ENCODE results near the gene C2CD3.
"Not testable (repeated sequence)": the region's sequence is repeated elsewhere in the genome, so short reads cannot be mapped to it uniquely, and the experiment has no call there.

Gene C2CD3

DNA sequence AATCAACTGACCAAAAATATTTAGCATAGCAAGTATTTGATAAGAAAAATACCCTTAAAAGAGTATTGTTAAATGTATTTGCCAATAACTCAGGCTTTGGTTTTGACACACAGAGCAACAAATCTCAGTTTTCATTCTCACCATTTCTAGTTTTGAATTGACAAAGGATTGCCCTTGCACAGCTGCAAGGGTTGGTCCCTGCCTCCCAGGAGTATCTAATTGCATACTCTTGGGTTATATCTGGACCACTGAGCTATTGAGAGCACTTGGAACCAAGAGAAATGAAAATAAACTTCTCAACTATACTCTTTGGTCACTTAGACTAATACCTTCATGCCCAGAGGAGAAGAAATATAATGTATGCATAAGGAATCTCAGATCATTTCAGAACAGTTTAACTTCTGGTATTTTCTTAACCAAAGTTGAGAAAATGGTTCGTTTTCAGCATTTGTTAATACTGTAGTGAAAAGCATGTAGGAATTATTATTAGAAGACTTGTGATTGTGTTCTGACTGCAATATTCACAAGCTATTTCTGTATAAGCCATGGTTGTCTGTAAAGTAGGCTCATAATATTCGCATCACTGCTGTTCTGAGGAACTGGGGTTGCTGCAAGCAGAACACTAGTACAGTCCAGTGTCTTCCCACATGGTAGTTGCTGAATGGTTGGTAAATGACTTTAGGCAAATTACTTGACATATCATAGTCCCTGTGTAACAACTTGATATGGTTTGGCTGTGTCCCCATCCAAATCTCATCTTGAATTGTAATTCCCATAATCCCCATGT lies 7.9 kb downstream of the C2CD3 start:
- no peak for DNase-seq

DNA sequence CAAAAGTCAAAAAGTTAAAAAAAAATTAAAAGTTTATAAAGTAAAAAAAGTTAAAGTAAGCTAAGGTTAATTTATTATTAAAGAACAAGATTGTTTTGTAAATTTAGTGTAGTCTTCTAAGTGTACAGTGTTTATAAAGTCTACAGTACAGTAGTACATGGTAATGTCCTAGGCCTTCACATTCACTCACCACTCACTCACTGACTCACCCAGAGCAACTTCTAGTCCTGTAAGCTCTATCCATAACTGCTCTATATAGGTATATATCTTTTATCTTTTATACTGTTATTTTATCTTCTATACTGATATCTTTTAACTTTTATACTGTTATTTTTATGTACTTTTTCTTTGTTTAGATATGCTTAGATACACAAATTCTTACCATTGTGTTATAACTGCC lies 11.2 kb downstream of the C2CD3 start:
- DNase-seq, result no peak

DNA sequence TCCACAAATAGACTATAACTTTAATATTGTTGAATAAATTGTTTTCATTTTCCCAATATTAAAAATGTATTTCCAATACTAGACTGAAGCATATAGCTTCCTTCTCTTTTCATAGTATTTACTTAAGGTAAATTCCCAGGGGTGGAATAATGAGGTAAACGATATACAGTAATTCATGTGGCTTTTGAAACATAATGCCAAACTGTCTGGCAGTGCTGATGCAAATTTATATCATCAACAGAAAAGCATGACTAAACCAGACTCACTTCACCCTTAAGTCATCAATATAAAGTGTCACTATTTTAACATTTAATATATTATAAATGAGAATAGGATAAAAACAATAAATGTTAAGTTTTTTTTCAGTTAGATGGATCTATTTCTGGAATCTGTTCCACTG lies 13.6 kb downstream of the C2CD3 start:
- no peak for DNase-seq

DNA sequence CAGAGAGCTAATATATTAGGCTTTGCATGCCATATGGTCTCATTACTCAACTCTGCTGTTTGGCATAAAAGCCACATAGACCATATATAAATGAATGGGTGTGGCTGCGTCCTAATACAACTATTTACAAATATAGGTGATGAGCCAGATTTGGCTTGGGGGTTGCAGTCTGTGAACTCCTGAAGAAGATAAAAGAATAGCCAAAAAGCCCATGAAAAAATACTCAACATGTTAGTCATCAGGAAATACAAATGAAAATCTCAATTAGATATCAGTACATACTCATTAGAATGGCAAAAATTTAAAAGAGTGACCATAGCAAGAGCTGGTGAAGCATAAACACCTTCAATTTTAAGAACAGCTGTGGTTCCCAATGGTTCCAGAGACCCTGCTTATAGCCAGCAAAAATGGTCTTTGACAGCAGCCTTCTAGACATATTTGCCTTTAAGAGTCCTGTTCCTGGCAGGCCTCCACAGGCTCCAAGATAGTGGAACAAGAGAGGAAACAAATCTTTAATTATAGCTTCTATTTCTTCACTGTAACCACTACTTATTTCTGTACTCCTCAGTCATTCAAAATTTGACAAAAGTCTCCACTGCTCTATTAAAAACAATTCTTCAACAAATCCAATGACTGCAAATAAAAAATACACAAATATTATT lies 16.1 kb downstream of the C2CD3 start:
- no peak for DNase-seq

DNA sequence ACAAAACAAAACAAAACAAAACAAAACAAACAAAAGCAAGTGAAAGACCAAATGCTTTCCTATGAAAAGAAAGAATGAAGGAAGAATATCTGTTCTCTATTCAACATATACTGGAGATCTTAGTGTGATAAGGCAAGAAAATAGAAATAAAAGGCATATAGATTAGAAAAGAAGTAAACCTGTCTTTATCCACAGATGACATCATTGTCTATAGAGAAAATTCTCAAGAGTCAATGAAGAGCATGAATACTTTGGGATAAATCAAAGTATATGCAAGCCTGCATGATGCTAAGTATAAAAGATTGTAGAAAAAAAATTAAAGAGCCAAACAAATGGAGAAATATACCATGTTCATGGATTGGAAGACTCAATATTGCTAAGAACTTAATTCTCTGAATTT lies 17.6 kb downstream of the C2CD3 start:
- no peak for DNase-seq

DNA sequence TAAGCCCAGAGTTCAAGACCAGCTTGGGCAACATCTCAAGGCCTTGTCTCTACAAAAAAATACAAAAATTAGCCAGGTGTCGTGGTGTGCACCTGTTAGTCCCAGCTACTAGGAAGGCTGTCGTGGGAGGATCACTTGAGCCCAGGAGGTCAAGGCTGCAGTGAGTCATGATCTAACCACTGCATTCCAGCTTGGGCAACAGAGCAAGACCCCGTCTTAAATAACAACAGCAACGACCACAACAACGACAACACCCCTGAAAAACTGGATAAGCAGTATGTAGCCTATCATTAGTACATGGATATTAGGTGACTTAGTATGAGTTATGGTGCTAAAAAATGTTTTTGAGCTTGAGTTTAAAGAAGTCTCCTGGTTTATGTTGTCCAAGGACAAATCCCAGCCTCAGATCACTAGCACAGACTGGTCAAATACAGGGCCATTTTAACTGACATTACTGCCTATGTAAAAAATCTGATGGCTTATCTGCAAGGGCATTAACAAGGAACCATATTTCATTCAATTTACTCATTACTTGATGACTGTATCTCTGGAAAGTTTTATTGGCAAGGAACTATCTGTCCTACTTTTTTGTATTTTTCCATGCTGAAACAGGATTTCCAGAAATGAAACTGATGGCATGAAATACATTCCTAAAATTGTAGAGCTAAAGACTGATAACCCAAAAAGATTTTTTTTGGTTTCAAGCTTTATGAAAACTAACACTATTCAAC lies 23.4 kb downstream of the C2CD3 start:
- DNase-seq, result no peak

DNA sequence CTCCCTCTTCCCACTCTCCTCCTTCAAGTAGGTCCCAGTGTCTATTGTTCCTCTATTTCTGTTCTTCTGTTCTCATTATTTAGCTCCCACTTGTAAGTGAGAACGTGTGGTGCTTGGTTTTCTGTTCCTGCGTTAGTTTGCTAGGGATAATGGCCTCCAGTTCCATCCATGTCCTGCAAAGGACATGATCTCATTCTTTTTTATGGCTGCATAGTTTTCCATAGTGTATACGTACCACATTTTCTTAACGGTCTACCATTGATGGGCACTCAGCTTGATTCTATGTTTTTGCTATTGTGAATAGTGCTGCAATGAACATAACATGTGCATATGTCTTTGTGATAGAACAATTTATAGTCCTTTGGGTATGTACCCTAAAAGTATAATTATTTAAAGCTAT lies 26.2 kb downstream of the C2CD3 start:
- DNase-seq, result no peak

DNA sequence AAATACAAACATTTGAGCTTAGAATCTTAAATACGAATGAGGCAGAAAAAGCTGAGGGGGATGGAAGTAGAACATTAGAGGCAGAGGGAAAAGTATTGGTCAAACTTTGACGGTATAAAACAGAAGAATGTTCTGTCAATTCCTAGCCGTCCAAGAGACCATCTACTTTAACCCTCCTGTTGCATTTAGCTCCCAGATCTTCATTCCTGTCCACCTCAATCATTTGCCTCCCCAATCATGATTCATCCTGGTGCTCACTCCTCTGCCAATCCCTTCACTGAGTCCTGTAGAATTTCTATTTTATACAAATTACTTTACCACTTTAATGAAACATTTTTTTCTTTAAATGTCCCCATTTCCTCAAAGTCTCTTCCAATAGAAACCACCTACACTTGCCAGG lies 28.2 kb downstream of the C2CD3 start:
- DNase-seq, result no peak

DNA sequence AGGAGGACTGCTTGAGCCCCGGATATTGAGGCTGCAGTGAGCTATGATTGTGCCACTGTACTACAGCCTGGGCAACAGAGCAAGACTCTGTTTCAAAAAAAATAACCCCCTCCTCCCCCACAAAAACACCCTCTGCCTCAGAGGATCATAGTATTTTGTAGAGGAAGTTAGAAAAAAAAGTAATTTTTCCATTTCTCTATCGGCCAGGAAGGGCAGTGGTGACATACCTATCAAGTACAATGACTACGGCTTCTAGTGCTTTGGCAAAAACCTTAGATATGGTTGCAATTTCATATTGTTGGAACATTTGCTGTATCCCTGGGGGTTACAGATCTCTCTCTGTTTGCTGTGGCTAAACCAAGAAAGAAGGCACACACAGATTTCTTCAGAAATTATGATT lies 28.9 kb downstream of the C2CD3 start:
- DNase-seq, result no peak

DNA sequence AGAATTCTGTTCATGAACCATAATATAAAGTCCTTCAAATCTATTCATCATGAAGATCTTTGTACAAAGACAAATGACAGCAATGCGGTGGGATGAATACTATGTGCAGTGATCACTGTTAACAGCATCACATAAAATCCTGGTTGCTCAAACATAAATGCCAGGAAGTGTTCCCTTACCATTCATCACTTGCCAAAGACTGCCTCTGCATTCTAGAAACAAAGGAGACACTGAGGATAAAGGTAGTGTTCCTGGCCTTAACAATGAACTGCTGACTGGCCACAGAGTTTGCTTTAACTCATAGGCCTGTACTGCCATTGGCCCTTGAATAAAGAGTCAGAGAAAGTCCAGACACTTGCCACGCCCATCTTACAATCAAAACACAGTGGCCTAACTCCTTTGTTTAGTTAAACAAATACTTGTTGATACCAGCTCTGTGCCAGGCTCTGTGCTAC lies 29.5 kb downstream of the C2CD3 start:
- DNase-seq, result no peak

DNA sequence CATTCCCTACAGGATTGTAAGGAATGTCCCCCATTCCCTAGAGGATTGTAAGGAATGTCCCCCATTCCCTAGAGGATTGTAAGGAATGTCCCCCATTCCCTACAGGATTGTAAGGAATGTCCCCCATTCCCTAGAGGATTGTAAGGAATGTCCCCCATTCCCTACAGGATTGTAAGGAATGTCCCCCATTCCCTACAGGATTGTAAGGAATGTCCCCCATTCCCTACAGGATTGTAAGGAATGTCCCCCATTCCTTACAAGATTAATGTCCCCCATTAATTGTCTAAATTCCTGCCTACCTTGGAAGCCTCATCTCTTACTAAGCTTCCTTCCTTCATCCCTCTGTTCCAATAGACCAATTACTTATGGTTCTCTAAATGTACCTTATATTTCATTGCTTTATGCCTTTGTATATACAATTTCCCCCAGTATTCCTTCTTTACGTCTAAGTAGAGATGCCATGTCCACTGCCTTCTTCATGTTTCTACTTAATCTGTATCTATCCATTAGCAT lies 30.8 kb downstream of the C2CD3 start:
- DNase-seq, result not testable (repeated sequence)

DNA sequence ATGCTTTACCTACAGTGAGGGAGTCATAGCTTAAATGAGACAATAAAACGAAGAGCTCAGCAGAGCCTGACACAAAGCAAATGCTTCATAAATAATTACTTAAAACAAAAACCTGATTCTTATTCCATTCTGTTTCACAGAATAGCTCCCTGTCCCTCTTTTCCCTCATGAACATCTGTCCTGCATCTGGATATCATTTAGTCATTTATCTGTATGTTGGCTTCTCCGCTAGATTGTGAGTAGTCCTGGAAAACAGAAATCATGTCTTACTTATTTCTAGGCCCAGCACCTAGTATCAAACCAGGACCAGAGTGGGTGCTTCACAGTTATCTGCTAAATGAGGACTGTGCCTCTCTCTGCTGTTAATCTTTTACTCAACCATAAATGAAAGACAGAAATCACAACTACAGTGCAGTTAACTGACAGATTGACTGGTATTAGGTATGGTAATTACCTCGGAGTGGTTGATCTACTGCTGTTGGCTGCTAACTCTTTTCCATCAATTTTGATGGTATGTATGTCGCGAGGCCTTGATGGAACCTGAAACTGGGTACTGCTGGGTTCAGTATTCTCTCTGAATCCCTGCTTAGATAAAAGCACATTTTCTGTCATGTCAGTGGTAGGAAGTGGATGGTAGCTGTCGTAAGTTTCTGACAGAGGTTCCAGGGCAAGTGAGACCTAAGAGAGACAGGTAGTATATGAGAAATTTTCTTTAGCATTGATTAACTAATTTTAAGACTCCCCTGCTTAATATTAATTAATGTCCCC lies 31.5 kb downstream of the C2CD3 start:
- DNase-seq, result no peak

DNA sequence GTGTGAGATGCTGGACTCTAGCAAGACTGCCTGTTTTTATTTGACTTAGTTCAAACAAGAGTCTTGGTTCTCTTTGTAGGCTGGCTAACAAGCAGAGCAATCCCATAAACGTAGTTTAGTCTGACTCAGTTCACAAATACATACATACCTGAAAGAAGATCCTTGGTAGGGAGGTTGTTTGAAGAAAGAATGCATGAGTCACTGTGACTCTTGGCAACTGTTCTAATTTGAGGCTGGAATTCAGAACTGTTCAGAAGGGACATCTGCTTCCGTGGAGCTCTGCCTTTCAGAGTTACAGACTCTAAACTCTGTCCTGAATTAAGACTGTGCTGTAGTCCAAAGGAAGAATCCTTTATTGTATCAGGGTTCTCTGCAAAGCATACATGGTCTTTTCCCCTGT lies 32.2 kb downstream of the C2CD3 start:
- no peak for DNase-seq

DNA sequence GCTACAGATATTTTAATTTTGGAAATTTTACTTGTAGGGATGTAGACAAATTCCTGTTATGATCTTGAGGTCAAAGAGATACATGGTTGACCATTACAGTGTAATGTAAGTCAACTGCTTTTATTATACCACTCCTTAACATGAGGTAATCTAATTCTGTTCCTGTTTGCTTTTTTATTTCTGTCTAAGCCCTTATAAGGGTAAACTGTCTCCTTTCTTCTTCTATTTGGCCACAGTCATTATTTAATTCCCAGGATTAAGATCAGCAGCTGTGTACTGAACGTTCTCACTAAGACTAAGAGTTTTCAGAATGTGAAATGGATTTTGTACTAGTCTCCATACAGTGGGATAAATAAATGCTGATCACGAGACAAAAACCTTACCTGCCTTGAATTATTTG lies 32.8 kb downstream of the C2CD3 start:
- DNase-seq, result no peak

DNA sequence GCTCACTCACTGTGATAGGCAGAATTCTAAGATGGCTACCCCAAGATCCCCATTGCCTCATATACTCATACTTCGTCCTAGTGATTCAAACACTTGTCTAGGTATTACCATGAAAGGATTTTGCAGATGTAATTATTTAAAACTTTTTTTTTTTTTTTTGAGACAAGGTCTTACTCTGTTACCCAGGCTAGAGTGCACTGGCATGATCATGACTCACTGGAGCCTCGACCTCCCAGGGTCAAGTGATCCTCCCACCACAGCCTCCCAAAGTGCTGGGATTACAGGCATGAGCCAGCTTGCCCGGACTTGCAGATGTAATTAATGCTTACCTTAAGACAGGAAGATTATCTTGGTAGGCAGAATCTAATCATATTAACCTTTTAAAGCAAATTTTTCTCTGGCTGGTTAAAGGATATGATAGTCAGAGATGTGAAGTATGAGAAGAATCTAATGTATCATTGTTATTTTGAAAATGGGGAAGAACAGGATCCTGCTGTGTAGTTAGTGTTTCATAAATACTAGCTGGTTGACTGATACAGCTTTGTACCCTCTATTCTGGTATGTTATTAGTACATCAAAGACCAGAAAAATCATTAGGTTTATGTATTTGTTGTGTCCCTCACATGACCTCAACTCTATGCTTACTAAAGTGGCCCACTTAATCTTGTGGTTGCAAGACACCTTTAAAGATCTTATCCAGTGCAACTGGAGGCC lies 35.5 kb downstream of the C2CD3 start:
- no peak for DNase-seq

DNA sequence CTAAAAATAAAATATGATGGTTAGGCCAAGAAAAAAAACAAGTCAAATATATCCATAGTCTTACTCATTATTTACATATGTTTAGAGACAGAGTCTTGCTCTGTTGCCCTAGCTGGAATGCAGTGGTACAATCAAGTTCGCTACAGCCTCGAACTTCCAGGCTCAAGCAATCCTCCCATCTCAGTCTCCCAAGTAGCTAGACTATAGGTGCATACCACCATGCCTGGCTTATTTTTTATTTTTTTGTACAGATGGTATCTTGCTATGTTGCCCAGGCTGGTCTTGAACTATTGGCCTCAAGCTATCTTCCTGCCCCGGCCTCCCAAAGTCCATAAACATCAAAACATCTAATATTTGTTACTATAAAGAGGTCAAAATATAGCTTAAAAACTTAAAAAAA lies 36.1 kb downstream of the C2CD3 start:
- no peak for DNase-seq

DNA sequence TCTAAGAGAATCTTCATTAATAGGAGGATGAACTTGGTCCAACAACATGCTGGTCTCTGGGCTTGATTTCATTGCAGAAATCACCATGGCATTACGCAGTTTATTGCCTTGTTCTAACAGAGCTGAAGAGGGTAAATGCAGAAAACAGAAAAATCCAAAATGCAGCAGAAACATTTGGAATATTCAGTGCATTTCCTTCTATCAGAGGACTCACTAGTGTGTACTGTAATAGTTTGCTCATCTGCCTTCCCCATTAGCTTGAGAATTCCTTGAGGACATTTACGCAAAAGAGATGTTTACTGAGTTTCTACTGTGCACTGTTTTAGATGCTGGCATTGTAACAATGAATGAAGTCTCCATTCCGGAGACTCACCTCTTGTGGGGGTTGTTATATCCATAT lies 37.4 kb downstream of the C2CD3 start:
- DNase-seq, result no peak

DNA sequence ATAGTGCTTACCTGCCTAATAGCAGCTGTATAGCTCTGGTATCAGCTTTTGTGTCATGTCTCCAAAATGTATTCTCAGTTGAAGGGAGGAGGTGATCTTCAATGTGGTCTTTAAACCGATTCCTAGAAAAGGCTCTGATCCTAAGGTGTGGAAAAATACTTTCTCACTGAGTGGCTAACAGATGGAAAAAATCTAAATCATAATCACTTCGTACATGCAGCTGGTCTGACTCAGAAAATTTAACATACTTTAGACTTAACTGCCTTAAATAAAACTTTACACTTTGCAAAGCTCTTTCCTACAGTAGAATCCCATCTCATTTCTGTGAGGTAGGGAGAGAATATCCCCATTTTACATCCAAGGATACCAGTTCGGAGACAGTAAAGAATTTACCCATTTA lies 38.0 kb downstream of the C2CD3 start:
- DNase-seq, result no peak

DNA sequence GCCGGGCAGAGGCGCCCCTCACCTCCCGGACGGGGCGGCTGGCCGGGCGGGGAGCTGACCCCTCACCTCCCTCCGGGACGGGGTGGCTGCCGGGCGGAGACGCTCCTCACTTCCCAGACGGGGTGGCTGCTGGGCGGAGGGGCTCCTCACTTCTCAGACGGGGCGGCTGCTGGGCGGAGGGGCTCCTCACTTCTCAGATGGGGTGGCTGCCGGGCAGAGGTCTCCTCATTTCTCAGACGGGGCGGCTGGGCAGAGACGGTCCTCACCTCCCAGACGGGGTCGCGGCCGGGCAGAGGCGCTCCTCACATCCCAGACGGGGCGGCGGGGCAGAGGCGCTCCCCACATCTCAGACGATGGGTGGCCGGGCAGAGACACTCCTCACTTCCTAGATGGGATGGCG lies 41.7 kb downstream of the C2CD3 start:
- DNase-seq, result not testable (repeated sequence)

DNA sequence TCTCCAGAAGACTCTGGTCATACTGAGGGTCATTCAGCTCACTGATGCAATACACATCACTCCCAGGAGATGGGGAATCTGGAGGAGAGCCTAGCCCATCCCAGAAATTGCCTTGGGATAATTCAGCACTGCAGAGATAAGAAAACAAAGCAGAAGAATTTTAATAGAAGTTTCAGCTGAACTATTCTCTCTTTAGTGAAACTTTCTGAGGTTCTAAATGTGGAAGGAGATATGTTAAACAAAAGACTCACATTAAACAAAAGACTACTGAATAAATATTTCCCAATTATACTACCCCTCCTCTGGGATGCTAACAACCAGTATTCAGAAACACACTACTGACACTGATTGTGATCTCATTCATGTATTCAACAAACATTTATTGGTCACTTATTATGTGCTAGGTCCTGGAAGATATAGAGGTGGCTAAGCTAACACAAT lies 47.8 kb downstream of the C2CD3 start:
- no peak for DNase-seq

DNA sequence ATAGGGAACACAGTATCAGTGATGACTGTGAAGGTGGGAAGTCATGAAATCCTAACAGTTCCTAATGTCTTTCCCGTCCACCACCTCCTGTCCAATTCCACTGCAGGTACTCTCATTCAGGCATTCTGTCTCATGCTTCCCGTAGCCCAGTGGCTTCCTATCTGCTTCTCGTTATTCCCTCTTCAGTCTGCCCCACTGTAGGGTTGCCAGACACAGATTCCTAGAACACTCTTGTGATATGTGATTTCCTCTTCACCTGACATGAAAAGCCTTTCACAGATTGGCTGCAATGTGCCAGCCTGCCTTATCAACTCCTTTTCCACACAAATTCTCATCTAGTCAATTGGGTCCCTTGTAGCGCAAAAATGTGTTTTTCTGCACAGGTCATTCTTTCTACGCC lies 49.0 kb downstream of the C2CD3 start:
- DNase-seq, result no peak
